ACC112 (cell line): Measurements from ENCODE around the gene CXCR5.

Experiments
- H2AFZ ChIP-seq: fragments of 200-600 bp; sonication (generic); one replicate; pipeline ENCODE4 v1.6.0; 2017; ENCODE audit warnings: antibody characterized with exemption, low read length; ENCODE audit not compliant: unreplicated experiment
- H3K27ac ChIP-seq: fragments of 200-600 bp; sonication (generic); 2 replicates; pipeline ENCODE4 v1.5.1; 2014; ENCODE audit warnings: low read depth, mild to moderate bottlenecking, antibody characterized with exemption, low read length, moderate library complexity
- H3K27me3 ChIP-seq: fragments of 200-600 bp; sonication (generic); 2 replicates; pipeline ENCODE4 v1.6.1; 2014; ENCODE audit warnings: mild to moderate bottlenecking, antibody characterized with exemption, low read length, moderate library complexity, mixed read lengths; ENCODE audit not compliant: insufficient read depth
- H3K36me3 ChIP-seq: fragments of 200-600 bp; sonication (generic); 2 replicates; pipeline ENCODE4 v1.6.1; 2016; ENCODE audit warnings: mild to moderate bottlenecking, antibody characterized with exemption, low read length, moderate library complexity, mixed read lengths; ENCODE audit not compliant: insufficient read depth
- H3K4me1 ChIP-seq: fragments of 200-600 bp; sonication (generic); one replicate; pipeline ENCODE4 v1.6.1; 2016; ENCODE audit warnings: low read length, mixed read lengths; ENCODE audit not compliant: insufficient read depth, unreplicated experiment, control insufficient read depth
- H3K4me3 ChIP-seq: fragments of 200-600 bp; sonication (generic); 2 replicates; pipeline ENCODE4 v1.5.1; 2014; ENCODE audit warnings: mild to moderate bottlenecking, low read depth, low read length
- H3K79me2 ChIP-seq: fragments of 200-600 bp; sonication (generic); one replicate; pipeline ENCODE4 v1.6.0; 2016; ENCODE audit warnings: low read length; ENCODE audit not compliant: control insufficient read depth, unreplicated experiment, insufficient read depth

The CXCR5 gene

DNA sequence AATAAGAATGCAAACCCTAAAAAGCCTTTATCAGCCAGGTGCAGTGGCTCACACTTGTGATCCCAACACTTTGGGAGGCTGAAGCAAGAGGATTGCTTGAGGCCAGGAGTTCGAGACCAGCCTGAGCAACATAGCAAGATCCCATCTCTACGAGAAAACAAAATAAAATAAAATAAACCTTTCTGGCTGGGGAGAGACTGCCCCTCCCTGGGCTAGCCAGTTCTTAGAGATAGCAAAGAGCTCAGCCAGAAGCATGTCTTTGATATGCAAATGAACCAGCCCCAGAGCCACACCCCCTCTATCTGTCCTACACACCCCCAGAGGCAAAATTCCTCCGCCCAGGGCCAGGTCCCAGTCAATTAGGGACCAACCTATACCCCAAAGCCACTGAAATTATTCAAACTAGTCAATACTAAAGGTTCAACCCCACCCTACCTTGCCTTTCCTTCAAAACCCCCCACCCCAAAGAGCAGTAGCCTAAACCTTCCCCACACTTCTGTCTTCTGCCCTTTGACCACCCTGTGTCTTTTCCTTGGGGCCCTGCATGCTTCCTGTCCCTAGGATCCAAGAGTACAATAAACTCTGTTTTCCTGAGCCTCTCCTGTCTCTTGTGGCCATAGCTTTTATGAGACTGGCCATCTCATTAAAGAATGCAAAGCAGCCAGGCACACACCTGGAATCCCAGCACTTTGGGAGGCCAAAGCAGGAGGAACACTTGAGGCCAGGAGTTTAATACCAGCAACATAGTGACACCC lies 37.3 kb upstream of the CXCR5 start:
- H3K4me1 ChIP-seq: peaks cover 4% of the 10 kb centered on the region
- H2AFZ ChIP-seq: no peak overlapping the region
- no peak overlapping the region for H3K4me3 ChIP-seq
- H3K79me2 ChIP-seq: no peaks in the 10 kb centered on the region
- no peaks in the 10 kb centered on the region for H3K27me3 ChIP-seq
- no peak overlapping the region for H3K27ac ChIP-seq
- H3K36me3 ChIP-seq: no peaks in the 10 kb centered on the region

DNA sequence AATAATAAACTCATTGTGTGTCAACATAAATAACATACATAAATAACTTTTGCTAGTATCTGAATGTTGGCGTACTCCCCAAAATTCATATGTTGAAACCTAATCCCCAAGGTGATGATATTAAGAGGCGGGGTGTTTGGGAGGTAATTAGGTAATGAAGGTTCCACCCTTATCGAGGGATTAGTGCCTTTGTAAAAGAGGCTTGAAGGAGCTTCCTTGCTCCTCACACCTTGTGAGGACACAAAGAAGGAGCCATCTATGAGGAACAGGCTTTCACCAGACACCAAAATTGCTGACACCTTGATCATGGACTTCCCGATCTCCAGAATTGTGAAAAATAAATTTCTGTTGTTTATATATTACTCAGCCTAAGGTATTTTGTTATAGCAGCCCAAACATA lies 33.9 kb upstream of the CXCR5 start:
- Histone ChIP-seq H3K27ac (no peak overlapping the region), H3K4me1 (peaks cover 4% of the 10 kb centered on the region), H2AFZ (no peak overlapping the region), H3K27me3 (no peaks in the 10 kb centered on the region), H3K4me3 (no peak overlapping the region), H3K36me3 (no peaks in the 10 kb centered on the region), H3K79me2 (no peaks in the 10 kb centered on the region)

DNA sequence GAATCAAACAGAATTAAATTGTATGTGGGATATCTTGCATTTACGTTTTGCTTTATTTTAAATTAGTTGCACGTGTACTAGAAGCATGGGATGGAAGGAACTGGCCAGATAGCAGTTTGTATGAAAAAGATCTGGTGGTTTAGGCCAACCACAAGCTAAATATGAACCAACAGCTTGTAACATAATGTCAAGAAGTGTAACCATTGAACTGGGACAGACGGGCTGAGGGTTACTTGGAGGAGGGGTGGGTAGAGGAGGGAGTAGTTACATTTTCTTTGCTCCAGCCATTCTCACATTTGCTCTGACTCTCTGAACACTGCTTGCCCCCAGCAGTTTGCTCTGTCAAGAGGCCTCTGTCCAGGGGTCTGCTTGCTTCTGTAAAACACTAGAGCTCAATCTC lies 31.7 kb upstream of the CXCR5 start:
- Histone ChIP-seq H2AFZ (no peak overlapping the region), H3K79me2 (no peaks in the 10 kb centered on the region), H3K27ac (no peak overlapping the region), H3K4me3 (no peak overlapping the region), H3K27me3 (no peaks in the 10 kb centered on the region), H3K4me1 (no peaks in the 10 kb centered on the region), H3K36me3 (no peaks in the 10 kb centered on the region)

DNA sequence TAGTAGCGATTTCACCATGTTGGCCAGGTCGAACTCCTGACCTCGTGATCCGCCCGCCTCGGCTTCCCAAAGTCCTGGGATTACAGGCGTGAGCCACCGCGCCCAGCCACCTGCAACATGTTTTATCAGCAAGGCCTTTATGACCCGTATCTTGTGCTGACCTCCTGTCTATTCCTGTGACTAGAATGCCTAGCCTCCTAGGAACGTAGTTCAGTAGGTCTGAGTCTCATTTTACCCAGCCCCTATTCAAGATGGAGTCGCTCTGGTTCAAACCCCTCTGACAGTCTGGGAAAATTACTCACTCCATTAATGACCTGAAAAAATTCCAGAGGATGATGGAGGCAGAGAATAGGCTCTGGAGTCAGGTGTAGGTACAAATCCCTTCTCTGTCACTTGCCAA lies 30.0 kb upstream of the CXCR5 start:
- Histone ChIP-seq H3K4me1 (no peaks in the 10 kb centered on the region), H3K36me3 (no peaks in the 10 kb centered on the region), H2AFZ (no peak overlapping the region), H3K79me2 (no peaks in the 10 kb centered on the region), H3K27ac (no peak overlapping the region), H3K27me3 (no peaks in the 10 kb centered on the region), H3K4me3 (no peak overlapping the region)

DNA sequence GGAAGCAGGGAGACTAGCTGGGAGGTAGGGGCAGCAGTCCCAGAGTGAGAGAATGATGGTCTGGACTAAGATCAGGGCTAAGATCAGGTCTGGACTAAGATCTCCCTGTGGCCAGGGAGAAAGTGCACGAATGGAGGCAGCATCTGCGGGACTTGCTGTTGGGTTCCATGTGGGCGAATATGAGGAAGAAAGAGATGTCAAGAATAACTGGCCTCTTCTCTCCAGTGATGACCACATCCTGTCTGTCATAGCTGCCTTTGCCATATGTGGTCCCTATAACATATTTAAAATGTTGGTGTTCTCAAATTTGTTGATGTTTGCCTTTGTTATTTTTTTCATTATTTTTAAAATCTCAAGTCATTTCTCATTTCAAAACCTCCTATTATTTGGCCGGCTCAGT lies 27.4 kb upstream of the CXCR5 start:
- Histone ChIP-seq H3K79me2 (no peaks in the 10 kb centered on the region), H3K27ac (no peak overlapping the region), H3K4me1 (no peaks in the 10 kb centered on the region), H3K27me3 (no peaks in the 10 kb centered on the region), H3K4me3 (no peak overlapping the region), H3K36me3 (no peaks in the 10 kb centered on the region), H2AFZ (no peak overlapping the region)

DNA sequence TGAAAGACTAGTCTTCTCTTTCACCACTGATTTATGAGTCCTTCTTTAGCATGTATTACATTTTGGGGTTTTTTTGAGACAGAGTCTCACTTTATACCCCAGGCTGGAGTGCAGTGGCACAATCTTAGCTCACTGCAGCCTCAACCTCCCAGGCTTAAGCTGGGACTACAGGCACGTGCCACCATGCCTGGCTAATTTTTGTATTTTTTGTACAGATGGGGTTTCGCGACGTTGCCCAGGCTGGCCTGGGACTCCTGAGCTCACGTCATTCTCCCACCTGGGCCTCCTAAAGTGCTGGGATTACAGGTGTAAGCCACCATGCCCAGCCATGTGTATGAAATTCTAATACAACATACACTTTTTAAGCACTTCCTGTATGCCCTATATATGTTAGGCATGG lies 26.3 kb upstream of the CXCR5 start:
- H3K27me3 ChIP-seq: no peaks in the 10 kb centered on the region
- no peak overlapping the region for H3K4me3 ChIP-seq
- H3K36me3 ChIP-seq: no peaks in the 10 kb centered on the region
- no peaks in the 10 kb centered on the region for H3K79me2 ChIP-seq
- H3K27ac ChIP-seq: no peak overlapping the region
- no peaks in the 10 kb centered on the region for H3K4me1 ChIP-seq
- H2AFZ ChIP-seq: no peak overlapping the region

DNA sequence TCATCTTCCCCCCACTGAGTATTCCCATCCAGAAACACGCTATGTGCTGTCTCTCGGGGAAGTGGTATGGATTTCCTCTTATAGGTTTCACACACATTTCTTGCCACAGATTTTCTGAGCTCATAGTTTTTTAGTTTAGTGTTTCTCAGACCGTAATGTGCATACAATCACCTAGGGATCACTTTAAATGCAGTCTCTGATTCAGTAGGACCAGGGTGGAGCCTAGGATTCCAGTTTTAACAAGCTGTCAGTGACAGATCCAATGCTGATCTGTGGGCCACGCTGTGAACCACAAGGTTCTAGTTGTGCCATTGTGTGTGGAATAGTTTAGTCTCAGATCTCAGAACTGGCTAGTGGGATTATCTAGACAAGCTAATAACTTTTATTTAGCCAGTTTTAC lies 23.7 kb upstream of the CXCR5 start:
- Histone ChIP-seq H3K79me2 (no peaks in the 10 kb centered on the region), H3K27ac (no peak overlapping the region), H2AFZ (no peak overlapping the region), H3K36me3 (no peaks in the 10 kb centered on the region), H3K4me3 (no peak overlapping the region), H3K27me3 (peaks cover 5% of the 10 kb centered on the region; the same call in 1 of the 2 replicates), H3K4me1 (no peaks in the 10 kb centered on the region)

DNA sequence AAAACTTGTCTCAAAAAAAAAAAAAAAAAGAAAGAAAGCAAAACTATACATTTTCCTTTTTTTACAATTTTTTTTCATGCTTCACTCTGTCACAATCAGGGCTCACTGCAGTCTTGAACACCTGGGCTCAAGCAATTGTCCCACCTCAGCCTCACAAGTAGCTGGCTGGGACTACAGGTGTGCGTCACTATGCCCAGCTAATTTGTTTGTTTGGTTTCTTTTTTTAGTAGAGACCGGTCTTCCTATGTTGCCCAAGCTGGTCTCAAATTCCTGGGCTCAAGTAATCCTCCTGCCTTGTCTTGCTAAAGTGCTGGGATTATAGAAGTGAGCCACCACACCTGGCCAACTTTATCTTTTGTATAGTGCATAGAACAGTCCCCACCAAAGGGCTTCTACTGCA lies 15.0 kb upstream of the CXCR5 start:
- H3K27me3 ChIP-seq: peaks cover 14% of the 10 kb centered on the region; the same call in 1 of the 2 replicates
- H3K4me1 ChIP-seq: peaks cover 12% of the 10 kb centered on the region
- no peak overlapping the region for H2AFZ ChIP-seq
- no peaks in the 10 kb centered on the region for H3K36me3 ChIP-seq
- H3K27ac ChIP-seq: no peak overlapping the region
- H3K79me2 ChIP-seq: no peaks in the 10 kb centered on the region
- H3K4me3 ChIP-seq: no peak overlapping the region

DNA sequence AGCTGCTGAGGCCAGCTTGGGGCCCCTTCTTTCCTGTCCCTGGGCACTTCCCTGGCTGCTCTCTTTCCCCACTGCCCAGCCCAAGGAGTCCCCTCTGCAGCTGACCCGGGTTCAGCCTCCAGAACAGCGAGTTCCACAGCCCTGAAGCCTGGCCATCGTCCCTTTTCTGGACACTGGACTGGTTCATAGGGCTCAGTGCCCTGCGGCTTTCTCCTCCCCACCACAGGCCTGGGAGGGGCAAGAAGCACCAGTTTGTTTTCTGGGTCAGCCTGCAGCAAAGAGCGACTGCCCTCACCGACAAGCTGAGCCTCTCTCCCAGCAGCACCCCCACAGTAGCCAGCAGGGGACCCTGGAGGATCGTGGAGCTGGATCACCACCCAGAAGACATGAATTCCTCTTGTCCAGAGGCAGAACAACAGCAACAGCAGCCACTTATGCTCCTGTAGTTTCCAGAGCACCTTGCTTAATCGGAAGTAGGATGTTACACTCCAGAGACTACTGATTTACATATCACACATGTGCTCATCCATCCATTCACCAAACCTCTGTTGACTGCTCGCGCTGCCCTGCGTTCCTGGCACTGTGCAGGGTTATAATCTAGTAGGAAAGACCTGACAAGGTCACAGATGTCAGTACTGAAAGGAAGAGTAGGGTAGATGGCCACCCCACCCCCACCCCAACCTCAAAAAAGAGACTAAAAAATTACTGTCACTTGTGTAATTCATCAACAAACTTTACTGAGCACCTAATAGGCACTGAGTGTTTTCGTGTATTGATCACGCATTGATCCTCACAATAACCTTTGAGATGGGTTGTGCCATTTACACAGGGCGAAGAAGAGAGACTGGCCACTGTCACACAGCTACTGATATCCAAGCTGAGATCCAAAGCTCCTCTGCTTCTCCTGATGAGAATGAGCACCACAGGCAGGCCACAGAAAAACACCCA lies 13.0 kb upstream of the CXCR5 start:
- no peak overlapping the region for H2AFZ ChIP-seq
- H3K79me2 ChIP-seq: no peaks in the 10 kb centered on the region
- peaks cover 12% of the 10 kb centered on the region for H3K4me1 ChIP-seq
- H3K27me3 ChIP-seq: peaks cover 8% of the 10 kb centered on the region; the same call in 1 of the 2 replicates
- no peaks in the 10 kb centered on the region for H3K36me3 ChIP-seq
- H3K27ac ChIP-seq: no peak overlapping the region
- H3K4me3 ChIP-seq: no peak overlapping the region

DNA sequence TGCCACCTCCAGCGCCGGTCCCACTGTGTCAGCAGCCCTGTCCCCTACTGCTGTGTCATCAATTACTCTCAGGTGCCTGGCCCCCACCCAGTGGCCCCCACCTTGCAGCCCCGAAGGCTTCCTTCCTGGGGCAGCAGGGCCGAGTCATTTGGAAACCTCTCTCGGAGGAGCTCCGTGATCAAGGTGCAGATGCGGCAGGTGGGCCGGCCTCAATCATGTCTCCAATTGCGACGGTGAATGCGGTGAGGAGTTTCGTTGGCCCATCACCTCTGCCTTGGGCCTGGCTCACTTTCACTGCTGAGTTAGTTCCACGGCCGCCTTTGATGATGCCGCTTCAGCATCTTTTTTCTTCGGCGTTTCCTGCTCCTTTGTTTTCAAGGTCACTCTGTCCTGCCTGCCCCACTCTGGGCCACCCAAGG lies 11.3 kb upstream of the CXCR5 start:
- Histone ChIP-seq H3K4me1 (peaks cover 12% of the 10 kb centered on the region), H3K27ac (no peak overlapping the region), H3K79me2 (no peaks in the 10 kb centered on the region), H2AFZ (no peak overlapping the region), H3K36me3 (no peaks in the 10 kb centered on the region), H3K4me3 (no peak overlapping the region), H3K27me3 (no peaks in the 10 kb centered on the region)
